NCI-H2227 (cell line): ENCODE measurements around the gene ATP6V0E2.
A peak's percentile ranks its signal among the peaks of the same experiment; 100 is the strongest.
"Not testable (repeated sequence)": the region's sequence is repeated elsewhere in the genome, so short reads cannot be mapped to it uniquely, and the experiment has no call there.

Experiments
- DNase-seq: peaks from one replicate; lab custom pipeline; 2025; ENCODE audit not compliant: unreplicated experiment; lab: John Stamatoyannopoulos, UW

ATP6V0E2 gene

DNA sequence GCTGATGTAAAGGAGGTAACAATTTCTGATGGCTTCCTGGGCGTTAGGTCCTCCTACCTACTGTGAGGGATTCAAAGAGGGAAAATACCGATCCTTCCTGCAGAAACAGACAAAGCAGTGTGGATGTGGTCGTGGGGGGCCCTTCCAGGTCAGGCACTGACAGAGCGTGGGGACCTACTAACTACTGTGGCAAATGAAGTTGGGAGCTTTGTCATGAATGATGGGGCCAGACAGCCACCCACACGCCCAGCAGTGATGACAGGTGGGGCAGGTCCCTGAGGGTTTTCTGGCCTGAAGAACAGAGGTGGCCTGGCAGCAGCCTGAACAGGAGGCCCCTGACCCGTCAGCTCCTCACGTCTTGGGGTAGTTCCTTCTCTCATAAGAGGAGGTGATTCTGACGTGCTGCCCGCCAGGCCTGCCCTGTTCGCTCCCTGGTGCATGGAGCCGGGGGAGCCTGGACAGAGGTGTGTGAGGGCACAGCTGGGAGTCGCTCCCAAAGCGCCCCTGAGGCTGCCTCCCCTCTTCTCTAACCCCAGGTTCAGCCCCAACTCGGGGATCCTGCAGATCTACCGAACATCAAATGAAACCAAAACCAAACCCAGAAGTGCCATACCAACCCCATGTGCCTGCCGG is 4.2 kb downstream of the ATP6V0E2 start:
- DNase-seq: no peak

DNA sequence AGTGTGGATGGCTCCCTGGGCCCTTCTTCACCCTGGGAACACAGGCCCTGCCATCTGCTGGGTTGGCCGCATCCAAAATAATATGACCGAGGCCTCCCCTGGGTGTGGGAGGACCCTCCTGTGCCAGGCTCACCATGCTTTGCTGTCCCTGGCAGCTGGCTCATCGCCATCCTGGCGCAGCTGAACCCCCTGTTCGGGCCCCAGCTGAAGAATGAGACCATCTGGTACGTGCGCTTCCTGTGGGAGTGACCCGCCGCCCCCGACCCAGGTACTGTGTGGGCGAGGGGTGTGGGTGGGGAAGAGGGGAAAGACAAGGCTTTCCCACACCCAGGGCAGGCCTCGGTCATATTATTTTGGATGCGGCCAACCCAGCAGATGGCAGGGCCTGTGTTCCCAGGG is 4.8 kb downstream of the ATP6V0E2 start:
- no peak for DNase-seq

DNA sequence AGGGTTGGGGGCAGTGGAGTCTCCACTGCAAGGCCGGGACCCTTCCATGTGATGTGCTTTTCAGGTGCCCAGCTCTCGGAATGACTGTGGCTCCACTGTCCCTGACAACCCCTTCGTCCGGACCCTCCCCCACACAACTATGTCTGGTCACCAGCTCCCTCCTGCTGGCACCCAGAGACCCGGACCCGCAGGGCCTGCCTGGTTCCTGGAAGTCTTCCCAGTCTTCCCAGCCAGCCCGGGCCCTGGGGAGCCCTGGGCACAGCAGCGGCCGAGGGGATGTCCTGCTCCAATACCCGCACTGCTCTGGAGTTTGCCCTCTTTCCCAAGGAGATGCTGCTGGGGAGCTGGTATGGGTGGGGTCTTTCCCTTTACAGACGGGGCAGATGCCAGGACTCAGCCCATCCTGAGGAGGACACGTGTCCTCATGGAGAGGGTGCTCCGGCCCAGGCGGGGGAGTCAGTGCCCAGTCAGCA is 5.5 kb downstream of the ATP6V0E2 start:
- no peak for DNase-seq

- no peak for DNase-seq
These were observed 6.2 kb downstream of the ATP6V0E2 start for GRCh38 chr7:149879766-149880637.

- DNase-seq: peak; percentile 41
These were observed 7.0 kb downstream of the ATP6V0E2 start for GRCh38 chr7:149880638-149881311.

GRCh38 chr7:149881328-149882247 is 7.8 kb downstream of the ATP6V0E2 start:
- DNase-seq: no peak

DNA sequence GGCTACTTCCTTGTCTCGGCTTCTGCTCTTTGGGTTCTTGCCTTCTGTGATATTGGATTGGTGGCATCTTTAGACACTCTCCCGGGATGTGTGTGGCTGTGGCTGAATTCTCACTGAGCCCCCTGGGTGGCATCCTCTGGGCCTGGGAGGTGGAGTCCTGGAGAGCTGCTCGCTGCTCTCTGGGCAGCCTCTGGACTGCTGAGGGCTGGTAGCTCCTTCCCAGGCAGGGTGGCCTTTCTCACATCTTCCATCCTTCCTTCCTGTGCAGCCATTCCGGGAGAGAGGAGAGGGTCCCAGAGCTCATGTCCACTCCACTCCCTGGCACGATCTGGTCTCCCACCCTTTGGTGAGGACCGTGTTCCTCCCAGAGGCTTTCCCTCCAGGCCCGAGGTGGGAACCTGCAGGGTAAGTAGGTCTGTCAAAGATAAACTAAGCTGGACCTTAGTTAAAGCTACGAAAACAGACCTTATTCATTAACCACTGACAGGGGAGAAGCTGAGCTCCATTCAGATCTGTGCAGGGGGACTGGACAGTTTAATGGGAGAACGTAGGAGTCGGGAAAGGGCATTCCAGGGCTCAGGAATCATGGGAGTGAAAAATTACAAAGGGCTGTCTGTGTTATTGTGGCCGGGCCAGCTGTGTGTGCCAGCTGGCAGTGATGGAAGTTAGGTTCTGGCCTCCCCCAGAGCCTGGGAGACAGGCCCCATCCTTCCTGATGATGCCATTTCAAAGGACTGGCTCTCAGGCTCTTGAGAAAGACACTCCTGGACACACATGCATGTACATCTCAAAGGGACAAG is 8.7 kb downstream of the ATP6V0E2 start:
- DNase-seq: no peak

DNA sequence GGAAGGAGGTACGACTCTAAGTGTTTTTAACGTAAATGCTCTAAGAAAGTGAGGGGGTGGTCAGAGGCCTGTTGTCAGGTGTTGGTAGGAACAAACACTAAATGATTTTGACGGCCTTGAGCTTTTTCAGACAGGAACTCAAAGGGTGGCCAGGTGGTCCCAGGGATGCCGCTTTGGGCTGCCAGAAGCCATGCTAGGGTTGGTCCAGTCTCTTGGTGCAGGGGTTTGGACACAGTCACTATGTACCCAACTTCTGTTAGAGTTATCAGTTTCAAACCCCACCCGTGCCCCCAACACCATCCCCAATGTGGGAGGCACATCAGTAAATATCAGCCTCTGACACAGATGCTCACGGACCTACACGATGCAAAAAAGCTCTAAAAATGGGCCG is 9.3 kb downstream of the ATP6V0E2 start:
- DNase-seq: no peak

- DNase-seq: peak; percentile 74
These were observed 9.7 kb downstream of the ATP6V0E2 start for GRCh38 chr7:149883452-149883861.

- no peak for DNase-seq
These were observed 10.2 kb downstream of the ATP6V0E2 start for GRCh38 chr7:149884016-149884415.

DNA sequence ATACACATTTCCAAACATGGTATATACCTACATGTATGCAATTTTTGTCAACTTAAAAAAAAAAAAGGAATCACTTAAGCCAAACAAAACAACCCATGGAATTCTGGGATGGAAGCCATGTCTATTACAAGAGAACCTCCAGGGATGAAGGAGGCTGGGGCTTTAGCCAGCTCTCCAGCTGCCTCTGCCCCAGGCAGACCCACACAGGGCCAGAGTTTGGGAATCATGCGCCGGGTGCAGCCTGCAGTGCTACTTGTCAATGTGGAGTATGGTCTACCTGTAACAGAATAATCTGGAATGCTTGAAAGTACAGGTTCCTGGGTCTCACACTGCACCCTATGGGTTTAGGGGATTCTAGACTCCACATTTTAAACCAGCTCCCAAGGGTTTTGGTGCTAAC is 10.8 kb downstream of the ATP6V0E2 start:
- no peak for DNase-seq

GRCh38 chr7:149885191-149886017 is 11.6 kb downstream of the ATP6V0E2 start:
- DNase-seq: no peak

DNA sequence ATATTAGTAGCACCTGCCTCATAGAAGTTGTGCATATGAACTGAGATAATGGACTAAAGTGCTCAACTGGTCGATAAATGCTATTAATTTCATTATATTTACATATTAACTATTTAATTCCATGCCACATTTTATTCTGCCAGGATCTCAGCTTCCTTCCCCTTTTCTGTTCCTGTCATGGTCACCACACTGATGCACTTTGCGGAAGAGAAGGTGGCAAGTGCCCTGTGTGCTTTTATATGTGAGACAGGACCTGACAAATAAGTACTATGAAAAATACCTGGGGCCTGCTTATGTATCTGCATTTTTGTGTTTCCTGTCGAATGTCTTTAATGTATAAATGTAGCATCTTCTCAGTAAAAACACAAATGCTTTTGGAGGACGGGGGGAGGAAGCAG is 12.2 kb downstream of the ATP6V0E2 start:
- DNase-seq: no peak

DNA sequence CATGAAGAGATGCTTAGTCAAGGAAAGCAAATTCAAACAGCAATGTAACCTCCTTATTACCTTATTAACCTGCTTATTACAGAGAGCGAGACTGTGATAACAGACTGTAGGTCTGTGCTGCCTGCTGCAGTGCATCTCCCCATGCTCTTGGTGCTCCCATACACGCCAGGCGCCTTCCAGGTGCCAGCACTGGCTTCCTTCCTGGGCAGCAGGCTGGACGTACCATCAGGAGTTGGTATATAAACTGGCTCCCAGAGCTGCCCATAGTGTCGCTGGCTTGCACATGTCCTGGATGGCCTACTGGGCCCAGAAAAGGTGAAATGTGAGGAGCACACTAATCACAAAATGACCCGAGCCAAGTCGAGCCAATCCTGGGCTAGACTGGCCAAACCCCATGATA is 13.5 kb downstream of the ATP6V0E2 start:
- no peak for DNase-seq

DNA sequence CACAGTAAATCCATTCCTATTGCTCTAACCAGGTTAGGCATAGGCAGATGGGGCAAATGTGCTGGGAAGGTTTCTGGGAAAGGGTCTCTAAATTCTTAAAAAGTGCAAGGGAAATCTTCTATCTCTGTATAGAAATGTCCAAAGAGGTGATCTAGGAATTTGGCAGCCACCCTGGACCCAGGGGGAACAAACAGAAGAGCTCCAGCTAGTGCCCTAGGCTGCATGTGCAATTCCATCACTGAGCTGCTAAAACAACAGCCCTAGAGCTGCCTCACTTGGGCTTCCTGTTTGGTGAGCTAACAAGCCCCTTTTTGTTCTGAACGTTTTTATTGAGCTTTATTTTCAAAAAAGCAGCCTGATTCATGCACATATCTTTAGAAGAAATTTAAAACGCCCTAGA is 16.9 kb downstream of the ATP6V0E2 start:
- DNase-seq: not testable (repeated sequence)

DNA sequence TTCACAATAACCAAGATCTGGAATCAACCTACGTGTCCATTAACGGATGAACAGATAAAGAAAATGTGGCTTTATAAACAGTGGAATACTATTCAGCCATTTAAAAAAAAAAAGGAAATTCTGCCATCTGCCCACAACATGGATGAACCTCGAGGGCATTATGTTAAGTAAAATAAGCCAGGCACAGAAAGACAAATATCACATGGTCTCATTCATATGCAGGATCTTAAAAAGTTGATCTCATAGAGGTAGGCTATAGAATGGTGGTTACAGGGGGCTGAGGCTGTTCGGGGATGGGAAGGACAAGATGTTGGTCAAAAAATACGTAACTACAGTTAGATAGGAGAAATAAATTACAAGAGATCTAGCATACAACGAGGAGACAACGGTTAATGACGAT is 21.2 kb downstream of the ATP6V0E2 start:
- not testable (repeated sequence) for DNase-seq

- DNase-seq: not testable (repeated sequence)
These were observed 34.1 kb downstream of the ATP6V0E2 start for GRCh38 chr7:149907776-149908376.

DNA sequence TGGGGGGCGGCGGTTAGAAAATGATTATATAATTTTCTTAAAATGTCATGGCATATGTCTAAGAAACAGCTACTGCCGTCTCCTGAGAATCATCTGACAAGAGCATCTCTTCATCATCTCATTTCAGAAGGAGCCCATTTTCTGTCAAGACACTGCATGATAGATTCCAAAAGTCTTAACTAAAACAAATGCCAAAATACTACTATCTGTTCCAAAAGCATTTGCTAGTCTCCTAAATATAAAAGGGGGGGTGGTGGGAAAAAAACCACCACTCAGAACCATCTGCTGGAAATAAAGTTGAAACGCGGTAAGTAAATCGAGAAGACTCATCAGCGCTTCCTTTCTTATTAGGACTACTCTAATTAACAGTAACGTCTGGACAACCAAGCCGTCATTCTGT is 36.5 kb downstream of the ATP6V0E2 start:
- DNase-seq: not testable (repeated sequence)

DNA sequence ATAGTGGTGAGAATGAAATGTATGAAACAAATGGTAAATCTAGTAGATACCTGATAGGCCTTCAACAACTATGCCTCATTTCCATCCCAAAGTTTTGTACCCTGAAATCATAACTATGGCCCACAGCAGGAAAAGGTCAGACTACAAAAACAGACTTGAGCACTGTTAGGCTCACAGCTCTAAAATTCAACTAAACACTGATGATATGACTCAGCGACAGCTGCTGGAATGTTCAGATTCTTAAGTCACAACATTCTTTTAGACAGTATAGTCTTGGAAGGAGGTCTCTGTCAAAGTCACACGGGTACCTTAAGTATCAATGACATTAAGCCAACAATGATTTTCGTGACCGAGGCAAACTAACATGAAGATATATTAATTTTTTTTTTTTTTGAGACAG is 38.4 kb downstream of the ATP6V0E2 start:
- not testable (repeated sequence) for DNase-seq
